ENCODE results near the gene LAMC3. TPM values are rescaled to one million over a fixed set of nuclear protein-coding genes. Genes with fewer than 3 reads are reported as not detected.

The LAMC3 gene
- total RNA-seq, 6 donors from 2014 or later, result 6.7 to 56.0 (median 19.5) TPM

DNA sequence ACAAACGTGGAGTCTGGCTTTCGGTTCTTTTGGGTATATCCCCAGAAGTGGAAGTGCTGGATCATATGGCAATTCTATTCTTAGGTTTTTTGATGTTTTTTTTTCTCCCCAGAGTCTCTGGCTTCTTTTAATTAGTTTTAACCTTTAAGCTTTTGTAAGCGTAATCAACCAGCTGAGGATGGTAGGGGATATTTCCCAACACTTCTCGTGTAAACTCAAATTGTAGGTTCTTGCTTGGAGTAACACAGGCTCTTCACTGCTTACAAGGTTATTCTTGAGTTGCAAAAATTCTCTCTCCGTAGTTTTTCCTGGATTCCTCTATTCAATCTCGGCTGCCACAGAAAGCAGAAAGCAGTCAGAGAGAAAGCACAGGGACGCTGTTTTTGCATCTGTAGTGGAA lies 11.9 kb downstream of the LAMC3 start:
- Histone ChIP-seq H3K27ac (no peak overlapping the region), H3K9me3 (no peaks in the 10 kb centered on the region), H3K4me1 (no peaks in the 10 kb centered on the region), H3K27me3 (no peaks in the 10 kb centered on the region), H3K4me3 (no peak overlapping the region), H3K36me3 (no peaks in the 10 kb centered on the region)
- TF ChIP-seq, protein P1, sequence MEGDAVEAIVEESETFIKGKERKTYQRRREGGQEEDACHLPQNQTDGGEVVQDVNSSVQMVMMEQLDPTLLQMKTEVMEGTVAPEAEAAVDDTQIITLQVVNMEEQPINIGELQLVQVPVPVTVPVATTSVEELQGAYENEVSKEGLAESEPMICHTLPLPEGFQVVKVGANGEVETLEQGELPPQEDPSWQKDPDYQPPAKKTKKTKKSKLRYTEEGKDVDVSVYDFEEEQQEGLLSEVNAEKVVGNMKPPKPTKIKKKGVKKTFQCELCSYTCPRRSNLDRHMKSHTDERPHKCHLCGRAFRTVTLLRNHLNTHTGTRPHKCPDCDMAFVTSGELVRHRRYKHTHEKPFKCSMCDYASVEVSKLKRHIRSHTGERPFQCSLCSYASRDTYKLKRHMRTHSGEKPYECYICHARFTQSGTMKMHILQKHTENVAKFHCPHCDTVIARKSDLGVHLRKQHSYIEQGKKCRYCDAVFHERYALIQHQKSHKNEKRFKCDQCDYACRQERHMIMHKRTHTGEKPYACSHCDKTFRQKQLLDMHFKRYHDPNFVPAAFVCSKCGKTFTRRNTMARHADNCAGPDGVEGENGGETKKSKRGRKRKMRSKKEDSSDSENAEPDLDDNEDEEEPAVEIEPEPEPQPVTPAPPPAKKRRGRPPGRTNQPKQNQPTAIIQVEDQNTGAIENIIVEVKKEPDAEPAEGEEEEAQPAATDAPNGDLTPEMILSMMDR (IDR thresholded peaks at IDR 0.05), result no peak
- TF ChIP-seq POLR2AphosphoS5 (IDR thresholded peaks at IDR 0.05) (no peak), EP300 (IDR thresholded peaks at IDR 0.05) (no peak), POLR2A (IDR thresholded peaks at IDR 0.05) (no peak)
- DNase-seq (no peak), ATAC-seq (ENCODE audit: low FRiP score in 2 of 2) (no peak)
- 70 to 78% methylated on average over 7 of the region's 7 CpGs for WGBS, 2 donors

DNA sequence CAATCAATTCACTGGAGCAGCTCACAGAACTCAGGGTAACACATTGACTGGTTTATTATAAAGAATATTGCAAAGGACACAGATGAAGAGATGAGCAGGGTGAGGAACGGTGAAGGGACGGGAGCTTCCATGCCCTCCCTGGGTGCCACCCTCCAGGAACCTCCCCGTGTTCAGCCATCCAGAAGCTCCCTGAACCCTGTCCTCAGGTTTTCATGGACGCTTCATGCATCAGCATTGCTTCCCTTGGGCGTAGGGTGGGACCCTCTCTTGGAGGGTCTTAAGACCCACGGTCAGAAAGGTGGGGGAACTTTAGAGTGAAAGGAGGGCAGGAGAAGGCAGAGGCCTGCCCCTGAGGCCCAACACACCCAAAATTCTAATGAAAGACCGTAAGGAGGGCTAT lies 12.8 kb downstream of the LAMC3 start:
- DNase-seq, result no peak
- TF ChIP-seq EP300 (IDR thresholded peaks at IDR 0.05), result no peak
- no peak for TF ChIP-seq POLR2A (IDR thresholded peaks at IDR 0.05)
- no peak for TF ChIP-seq POLR2AphosphoS5 (IDR thresholded peaks at IDR 0.05)
- TF ChIP-seq, protein P1 (IDR thresholded peaks at IDR 0.05), result no peak
- H3K36me3 ChIP-seq, result no peaks in the 10 kb centered on the region
- peak overlapping the region in 1 of 4 donors; percentile 14 for H3K27ac ChIP-seq
- ATAC-seq (ENCODE audit: low FRiP score in 2 of 2), result no peak
- H3K4me3 ChIP-seq, result no peak overlapping the region
- H3K9me3 ChIP-seq, result no peaks in the 10 kb centered on the region
- WGBS, 2 donors, result 84 to 87% methylated on average over 5 to 6 of the region's 7 CpGs
- no peaks in the 10 kb centered on the region for H3K27me3 ChIP-seq
- no peaks in the 10 kb centered on the region for H3K4me1 ChIP-seq

DNA sequence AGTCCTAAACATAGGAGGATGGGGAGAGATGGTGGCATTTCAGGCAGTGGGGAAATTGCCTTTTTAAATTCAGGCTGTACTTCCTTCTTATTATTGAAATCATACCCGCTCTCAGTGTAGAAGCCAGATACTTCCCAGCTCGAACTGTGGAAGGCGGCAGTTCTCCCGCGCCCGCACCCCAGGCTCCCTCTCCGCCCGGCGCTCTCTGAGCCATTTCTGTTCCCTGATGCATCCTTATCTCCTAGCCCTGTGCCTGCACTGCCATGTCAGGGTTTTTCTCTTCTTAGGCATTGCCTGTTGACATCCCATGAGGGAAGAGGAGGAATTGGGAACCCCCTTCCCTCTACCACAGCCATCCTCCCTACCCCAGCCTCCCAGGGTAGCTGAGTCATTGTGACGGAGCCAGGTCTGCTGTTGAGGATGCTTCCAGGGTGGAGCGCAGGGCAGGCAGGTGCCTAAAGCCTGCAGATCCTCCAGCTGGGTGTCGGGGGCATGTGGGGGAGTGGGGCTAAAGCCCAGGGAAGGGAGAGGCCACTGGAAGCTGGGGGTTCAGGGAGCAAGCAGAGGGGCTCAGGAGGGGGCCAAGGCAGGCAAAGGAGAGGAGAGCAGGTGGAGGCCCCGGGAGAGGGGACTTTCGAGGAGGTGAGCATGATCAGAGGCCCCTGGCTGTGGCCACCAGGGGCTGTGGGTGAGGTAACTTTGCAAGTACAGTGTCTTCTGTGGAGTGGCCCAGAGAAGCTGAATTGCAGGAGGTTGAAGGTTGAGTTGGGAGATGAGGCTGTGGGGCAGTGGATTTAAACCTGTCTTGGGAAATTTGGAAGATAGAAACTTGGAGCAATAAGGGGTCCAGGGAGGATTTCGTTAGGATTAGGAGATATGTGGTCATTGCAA lies 16.2 kb downstream of the LAMC3 start:
- 83 to 87% methylated on average over 15 of the region's 15 CpGs for WGBS, 2 donors
- TF ChIP-seq, protein P1 (IDR thresholded peaks at IDR 0.05), result no peak
- TF ChIP-seq POLR2AphosphoS5 (IDR thresholded peaks at IDR 0.05) (no peak), EP300 (IDR thresholded peaks at IDR 0.05) (no peak), POLR2A (IDR thresholded peaks at IDR 0.05) (no peak)
- Histone ChIP-seq H3K36me3 (no peaks in the 10 kb centered on the region), H3K27ac (no peak overlapping the region), H3K9me3 (no peaks in the 10 kb centered on the region), H3K27me3 (no peaks in the 10 kb centered on the region), H3K4me3 (no peak overlapping the region), H3K4me1 (no peaks in the 10 kb centered on the region)
- no peak for ATAC-seq (ENCODE audit: low FRiP score in 2 of 2)
- DNase-seq, result no peak

DNA sequence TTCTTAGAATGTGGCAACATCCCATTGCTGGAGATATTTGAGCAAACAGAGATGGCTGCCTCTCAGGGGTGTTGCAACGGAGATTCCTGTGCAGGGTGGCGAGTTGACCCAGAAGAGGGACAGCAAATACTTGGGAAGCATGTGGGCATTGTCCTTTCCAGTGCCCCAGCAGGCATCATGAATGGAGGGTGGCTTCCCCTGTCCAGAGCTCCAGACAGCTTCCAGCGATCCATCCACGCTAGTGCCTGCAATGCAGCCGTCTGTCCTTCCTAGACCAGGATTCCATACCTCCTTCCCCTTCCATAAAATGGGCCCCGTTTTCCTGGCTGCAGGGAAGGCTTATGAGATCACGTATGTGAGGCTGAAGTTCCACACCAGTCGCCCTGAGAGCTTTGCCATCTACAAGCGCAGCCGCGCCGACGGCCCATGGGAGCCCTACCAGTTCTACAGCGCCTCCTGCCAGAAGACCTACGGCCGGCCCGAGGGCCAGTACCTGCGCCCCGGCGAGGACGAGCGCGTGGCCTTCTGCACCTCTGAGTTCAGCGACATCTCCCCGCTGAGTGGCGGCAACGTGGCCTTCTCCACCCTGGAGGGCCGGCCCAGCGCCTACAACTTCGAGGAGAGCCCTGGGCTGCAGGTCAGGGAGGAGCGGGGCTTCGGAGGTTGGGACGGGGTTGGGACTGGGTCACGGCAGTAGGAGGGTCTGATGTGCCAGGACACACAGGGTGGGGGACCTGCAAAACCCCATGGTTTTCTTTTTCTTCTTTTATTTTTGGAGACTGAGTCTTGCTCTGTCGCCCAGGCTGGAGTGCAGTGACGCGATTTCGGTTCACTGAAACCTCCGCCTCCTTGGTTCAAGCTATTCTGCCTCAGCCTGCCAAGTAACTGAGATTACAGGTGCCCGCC lies 17.2 kb downstream of the LAMC3 start:
- TF ChIP-seq POLR2AphosphoS5 (IDR thresholded peaks at IDR 0.05), result no peak
- no peak for TF ChIP-seq EP300 (IDR thresholded peaks at IDR 0.05)
- TF ChIP-seq, protein P1 (IDR thresholded peaks at IDR 0.05), result no peak
- no peak for TF ChIP-seq POLR2A (IDR thresholded peaks at IDR 0.05)
- H3K4me3 ChIP-seq, result no peak overlapping the region
- no peaks in the 10 kb centered on the region for H3K9me3 ChIP-seq
- ATAC-seq (ENCODE audit: low FRiP score in 2 of 2) (no peak), DNase-seq (peak in 1 of 2 donors; percentile 80)
- H3K36me3 ChIP-seq, result no peaks in the 10 kb centered on the region
- no peak overlapping the region for H3K27ac ChIP-seq
- H3K4me1 ChIP-seq, result no peaks in the 10 kb centered on the region
- 88 to 89% methylated on average over 40 of the region's 40 CpGs for WGBS, 2 donors
- no peaks in the 10 kb centered on the region for H3K27me3 ChIP-seq

Data from upper lobe of left lung (tissue), 6 donors.